Measurements from ENCODE around the gene ZFP2. TPM values are rescaled to one million over a fixed set of nuclear protein-coding genes. Genes with fewer than 3 reads are reported as not detected.

Gene ZFP2
- total and polyA plus RNA-seq, 2 of the 13 experiments (the other 11 are each of a cell fraction or from before 2014, with no cell fraction given), result 0.27 to 0.42 TPM

GRCh38 chr5:178859625-178860521, 35.8 kb upstream of the ZFP2 start, which contains the start of gene ZNF354B (continued):
- TF ChIP-seq, protein P1, sequence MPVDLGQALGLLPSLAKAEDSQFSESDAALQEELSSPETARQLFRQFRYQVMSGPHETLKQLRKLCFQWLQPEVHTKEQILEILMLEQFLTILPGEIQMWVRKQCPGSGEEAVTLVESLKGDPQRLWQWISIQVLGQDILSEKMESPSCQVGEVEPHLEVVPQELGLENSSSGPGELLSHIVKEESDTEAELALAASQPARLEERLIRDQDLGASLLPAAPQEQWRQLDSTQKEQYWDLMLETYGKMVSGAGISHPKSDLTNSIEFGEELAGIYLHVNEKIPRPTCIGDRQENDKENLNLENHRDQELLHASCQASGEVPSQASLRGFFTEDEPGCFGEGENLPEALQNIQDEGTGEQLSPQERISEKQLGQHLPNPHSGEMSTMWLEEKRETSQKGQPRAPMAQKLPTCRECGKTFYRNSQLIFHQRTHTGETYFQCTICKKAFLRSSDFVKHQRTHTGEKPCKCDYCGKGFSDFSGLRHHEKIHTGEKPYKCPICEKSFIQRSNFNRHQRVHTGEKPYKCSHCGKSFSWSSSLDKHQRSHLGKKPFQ (CRISPR knock-in tag; IDR thresholded peaks at IDR 0.05; ENCODE audit: insufficient replicate concordance), result no peak
- TF ChIP-seq ZNF121 (CRISPR knock-in tag; IDR thresholded peaks at IDR 0.05), result no peak
- TF ChIP-seq NRL (CRISPR knock-in tag; IDR thresholded peaks at IDR 0.05; ENCODE audit: borderline replicate concordance), result 0 out of 2 replicates have a peak, but pooled peaks have one; percentile 35
- no peak for TF ChIP-seq ZNF569 (CRISPR knock-in tag; IDR thresholded peaks at IDR 0.05; ENCODE audit: borderline replicate concordance)
- TF ChIP-seq, protein P2, sequence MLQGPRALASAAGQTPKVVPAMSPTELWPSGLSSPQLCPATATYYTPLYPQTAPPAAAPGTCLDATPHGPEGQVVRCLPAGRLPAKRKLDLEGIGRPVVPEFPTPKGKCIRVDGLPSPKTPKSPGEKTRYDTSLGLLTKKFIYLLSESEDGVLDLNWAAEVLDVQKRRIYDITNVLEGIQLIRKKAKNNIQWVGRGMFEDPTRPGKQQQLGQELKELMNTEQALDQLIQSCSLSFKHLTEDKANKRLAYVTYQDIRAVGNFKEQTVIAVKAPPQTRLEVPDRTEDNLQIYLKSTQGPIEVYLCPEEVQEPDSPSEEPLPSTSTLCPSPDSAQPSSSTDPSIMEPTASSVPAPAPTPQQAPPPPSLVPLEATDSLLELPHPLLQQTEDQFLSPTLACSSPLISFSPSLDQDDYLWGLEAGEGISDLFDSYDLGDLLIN (CRISPR knock-in tag; IDR thresholded peaks at IDR 0.05; ENCODE audit: borderline replicate concordance), result 0 out of 2 replicates have a peak, but pooled peaks have one; percentile 18
- peak; percentile 82 for TF ChIP-seq SPEN (CRISPR knock-in tag; IDR thresholded peaks at IDR 0.05; ENCODE audit: low read depth)
- no peak for TF ChIP-seq PCBP1 (IDR thresholded peaks at IDR 0.05; ENCODE audit: borderline replicate concordance, low read depth, low read length)
- 0 out of 2 replicates have a peak, but pooled peaks have one; percentile 65 for TF ChIP-seq BRF2 (CRISPR knock-in tag; IDR thresholded peaks at IDR 0.05)
- TF ChIP-seq, protein P3, sequence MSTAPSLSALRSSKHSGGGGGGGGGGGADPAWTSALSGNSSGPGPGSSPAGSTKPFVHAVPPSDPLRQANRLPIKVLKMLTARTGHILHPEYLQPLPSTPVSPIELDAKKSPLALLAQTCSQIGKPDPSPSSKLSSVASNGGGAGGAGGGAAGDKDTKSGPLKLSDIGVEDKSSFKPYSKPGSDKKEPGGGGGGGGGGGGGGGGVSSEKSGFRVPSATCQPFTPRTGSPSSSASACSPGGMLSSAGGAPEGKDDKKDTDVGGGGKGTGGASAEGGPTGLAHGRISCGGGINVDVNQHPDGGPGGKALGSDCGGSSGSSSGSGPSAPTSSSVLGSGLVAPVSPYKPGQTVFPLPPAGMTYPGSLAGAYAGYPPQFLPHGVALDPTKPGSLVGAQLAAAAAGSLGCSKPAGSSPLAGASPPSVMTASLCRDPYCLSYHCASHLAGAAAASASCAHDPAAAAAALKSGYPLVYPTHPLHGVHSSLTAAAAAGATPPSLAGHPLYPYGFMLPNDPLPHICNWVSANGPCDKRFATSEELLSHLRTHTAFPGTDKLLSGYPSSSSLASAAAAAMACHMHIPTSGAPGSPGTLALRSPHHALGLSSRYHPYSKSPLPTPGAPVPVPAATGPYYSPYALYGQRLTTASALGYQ (CRISPR knock-in tag; IDR thresholded peaks at IDR 0.05), result no peak; the same call in 1 of the 2 replicates
- peak; percentile 79; the same call in 1 of the 2 replicates for TF ChIP-seq RNF2 (conservative IDR thresholded peaks at IDR 0.05; ENCODE audit: low read depth)
- TF ChIP-seq TARDBP (CRISPR knock-in tag; IDR thresholded peaks at IDR 0.05), result peak; percentile 41; the same call in 1 of the 2 replicates
- TF ChIP-seq PHF5A (CRISPR knock-in tag; IDR thresholded peaks at IDR 0.05; ENCODE audit: low read depth, unreplicated experiment), result no peak
- TF ChIP-seq XBP1 (CRISPR knock-in tag; IDR thresholded peaks at IDR 0.05), result no peak
- TF ChIP-seq KAT8 (CRISPR knock-in tag; IDR thresholded peaks at IDR 0.05), result peak; percentile 91
- peak in 1 of 2 experiments; percentile 75; a peak in 2 of 4 replicates for TF ChIP-seq KLF16 (CRISPR knock-in tag; IDR thresholded peaks at IDR 0.05)
- peak; percentile 99 for TF ChIP-seq THAP11 (CRISPR knock-in tag; IDR thresholded peaks at IDR 0.05)
- TF ChIP-seq ZFP36L2 (CRISPR knock-in tag; IDR thresholded peaks at IDR 0.05), result no peak
- TF ChIP-seq MIER2 (CRISPR knock-in tag; IDR thresholded peaks at IDR 0.05), result peak; percentile 65
- TF ChIP-seq, protein P4, sequence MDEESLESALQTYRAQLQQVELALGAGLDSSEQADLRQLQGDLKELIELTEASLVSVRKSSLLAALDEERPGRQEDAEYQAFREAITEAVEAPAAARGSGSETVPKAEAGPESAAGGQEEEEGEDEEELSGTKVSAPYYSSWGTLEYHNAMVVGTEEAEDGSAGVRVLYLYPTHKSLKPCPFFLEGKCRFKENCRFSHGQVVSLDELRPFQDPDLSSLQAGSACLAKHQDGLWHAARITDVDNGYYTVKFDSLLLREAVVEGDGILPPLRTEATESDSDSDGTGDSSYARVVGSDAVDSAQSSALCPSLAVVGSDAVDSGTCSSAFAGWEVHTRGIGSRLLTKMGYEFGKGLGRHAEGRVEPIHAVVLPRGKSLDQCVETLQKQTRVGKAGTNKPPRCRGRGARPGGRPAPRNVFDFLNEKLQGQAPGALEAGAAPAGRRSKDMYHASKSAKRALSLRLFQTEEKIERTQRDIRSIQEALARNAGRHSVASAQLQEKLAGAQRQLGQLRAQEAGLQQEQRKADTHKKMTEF (CRISPR knock-in tag; IDR thresholded peaks at IDR 0.05), result peak; percentile 82; the same call in 1 of the 2 replicates
- TF ChIP-seq ZNF839 (CRISPR knock-in tag; IDR thresholded peaks at IDR 0.05; ENCODE audit: borderline replicate concordance), result no peak
- TF ChIP-seq ZNF550 (CRISPR knock-in tag; IDR thresholded peaks at IDR 0.05; ENCODE audit: borderline replicate concordance), result 0 out of 2 replicates have a peak, but pooled peaks have one; percentile 53
- no peak for TF ChIP-seq ZBTB21 (CRISPR knock-in tag; IDR thresholded peaks at IDR 0.05)
